Effector CD4-positive, alpha-beta T cell (primary cell): Measurements from ENCODE around the gene KMT2E.
"Not testable (repeated sequence)": the region's sequence is repeated elsewhere in the genome, so short reads cannot be mapped to it uniquely, and the experiment has no call there.

Source experiments
- DNase-seq: peaks from one replicate; pipeline ENCODE4 v3.0.0-alpha.2; 2020
- total RNA-seq: gene quantifications from one replicate; lab custom pipeline; 2026; lab: John Stamatoyannopoulos, UW

Gene KMT2E
- total RNA-seq, result 497 reads per million, percentile 98 among the genes with 10 or more reads in this experiment

GRCh38 chr7:105013816-105014692, at the start of gene KMT2E:
TSS of gene KMT2E (plus strand) at chr7:105014205. CDS start at chr7:105040953, 26,748 bp downstream.
- DNase-seq, result peak; percentile 87

GRCh38 chr7:104964626-104965236, 49.3 kb upstream of the KMT2E start:
- DNase-seq, result no peak

- no peak for DNase-seq
These were observed 48.0 kb upstream of the KMT2E start for GRCh38 chr7:104966022-104966421.

GRCh38 chr7:104967088-104967487, 46.9 kb upstream of the KMT2E start:
- no peak for DNase-seq

DNA sequence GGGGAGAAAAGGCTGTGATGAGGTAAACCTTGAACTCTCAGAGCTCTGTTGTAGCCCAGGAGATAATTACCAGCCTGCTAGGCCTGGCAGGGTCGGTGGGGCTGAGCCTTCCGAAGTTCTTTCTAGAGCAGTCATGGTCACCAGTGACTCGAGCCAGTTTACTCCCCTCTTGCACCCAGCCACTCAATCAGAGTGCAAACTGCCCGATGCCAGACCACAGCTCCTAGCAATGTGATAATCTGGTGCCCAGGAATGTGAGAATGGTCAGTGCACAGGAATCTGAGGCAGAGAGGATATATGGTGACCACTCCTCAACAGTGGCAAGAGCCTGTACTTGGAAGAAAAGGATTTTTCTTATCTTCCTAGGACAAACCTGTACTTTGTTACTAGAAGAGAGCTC, 46.4 kb upstream of the KMT2E start:
- DNase-seq, result no peak

GRCh38 chr7:104968648-104969047, 45.4 kb upstream of the KMT2E start:
- no peak for DNase-seq

DNA sequence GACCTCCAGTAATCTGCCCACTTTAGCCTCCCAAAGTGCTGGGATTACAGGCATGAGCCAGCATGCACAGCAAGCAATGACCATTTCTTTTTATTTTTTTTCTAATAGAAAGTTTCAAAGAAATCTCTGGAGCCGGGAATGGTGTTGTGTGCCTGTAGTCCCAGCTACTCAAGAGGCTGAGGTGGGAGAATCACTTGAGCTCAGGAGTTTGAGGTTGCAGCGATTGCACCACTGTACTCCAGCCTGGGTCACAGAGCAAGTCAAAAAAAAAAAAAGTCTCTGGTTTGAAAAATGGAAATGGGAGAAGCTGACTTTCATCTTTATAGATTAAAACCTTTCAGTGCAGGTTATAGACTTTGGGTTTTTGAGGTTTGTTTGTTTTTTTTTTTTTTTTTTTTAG, 44.8 kb upstream of the KMT2E start:
- no peak for DNase-seq

DNA sequence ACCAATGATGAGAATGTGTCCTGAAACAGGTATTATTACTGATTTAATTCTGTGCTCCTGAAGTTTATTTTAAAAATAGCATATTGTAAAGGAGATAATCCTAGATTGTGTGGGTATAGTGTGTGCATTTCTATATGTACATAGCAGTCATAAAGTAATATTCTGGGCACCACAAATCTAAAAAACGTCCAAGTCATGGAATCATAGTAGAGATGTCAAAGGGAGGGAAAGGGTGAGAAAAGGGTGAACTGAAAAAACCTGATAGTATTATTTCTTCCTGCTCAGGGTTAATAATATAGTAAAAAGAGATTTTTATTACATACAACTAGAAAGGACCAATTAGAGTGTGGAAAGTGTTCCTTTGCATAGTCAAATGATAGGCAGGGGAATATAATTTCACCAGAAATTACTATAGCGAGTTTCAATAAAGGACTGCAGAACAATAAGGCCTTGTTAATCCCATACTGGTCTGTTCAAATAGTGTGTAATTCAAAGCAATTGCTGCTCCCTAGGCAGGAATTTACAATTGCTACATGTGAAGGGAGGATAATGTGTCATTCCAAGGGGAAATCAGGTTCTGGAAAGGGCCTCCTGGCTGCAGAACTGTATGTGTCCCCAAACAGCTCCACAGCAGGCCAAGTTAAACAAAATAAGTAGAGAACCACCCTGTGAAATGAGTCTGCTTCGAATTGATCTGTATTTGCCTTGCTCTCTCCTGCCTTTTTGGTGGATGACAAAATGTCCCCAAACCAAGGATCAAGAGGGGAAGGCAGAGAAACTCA, 42.5 kb upstream of the KMT2E start:
- no peak for DNase-seq

GRCh38 chr7:104972500-104972899, 41.5 kb upstream of the KMT2E start:
- DNase-seq, result no peak

GRCh38 chr7:104973227-104973626, 40.8 kb upstream of the KMT2E start:
- no peak for DNase-seq

- no peak for DNase-seq
These were observed 40.0 kb upstream of the KMT2E start for GRCh38 chr7:104973909-104974415.

- not testable (repeated sequence) for DNase-seq
These were observed 38.5 kb upstream of the KMT2E start for GRCh38 chr7:104975553-104975952.

GRCh38 chr7:104976966-104977636, 36.9 kb upstream of the KMT2E start:
- no peak for DNase-seq

DNA sequence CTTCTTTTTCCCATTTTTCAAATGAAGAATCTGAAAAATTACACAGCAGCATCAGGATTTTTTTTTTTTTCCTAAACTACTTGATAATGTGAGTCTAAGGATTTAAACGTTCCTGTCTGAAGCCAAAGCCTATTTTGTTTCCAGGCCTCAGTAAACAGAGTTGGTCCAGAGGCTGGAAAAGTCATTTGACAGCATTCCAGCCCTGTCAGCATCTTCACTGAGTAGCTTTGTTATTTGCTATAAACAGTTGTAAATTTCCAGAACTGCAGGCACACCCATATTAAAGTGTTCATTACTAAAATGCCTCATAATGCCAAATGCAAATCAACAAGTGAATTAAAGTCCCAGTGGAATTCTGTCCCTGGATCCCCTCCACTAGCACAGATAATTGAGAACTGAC, 35.5 kb upstream of the KMT2E start:
- no peak for DNase-seq

DNA sequence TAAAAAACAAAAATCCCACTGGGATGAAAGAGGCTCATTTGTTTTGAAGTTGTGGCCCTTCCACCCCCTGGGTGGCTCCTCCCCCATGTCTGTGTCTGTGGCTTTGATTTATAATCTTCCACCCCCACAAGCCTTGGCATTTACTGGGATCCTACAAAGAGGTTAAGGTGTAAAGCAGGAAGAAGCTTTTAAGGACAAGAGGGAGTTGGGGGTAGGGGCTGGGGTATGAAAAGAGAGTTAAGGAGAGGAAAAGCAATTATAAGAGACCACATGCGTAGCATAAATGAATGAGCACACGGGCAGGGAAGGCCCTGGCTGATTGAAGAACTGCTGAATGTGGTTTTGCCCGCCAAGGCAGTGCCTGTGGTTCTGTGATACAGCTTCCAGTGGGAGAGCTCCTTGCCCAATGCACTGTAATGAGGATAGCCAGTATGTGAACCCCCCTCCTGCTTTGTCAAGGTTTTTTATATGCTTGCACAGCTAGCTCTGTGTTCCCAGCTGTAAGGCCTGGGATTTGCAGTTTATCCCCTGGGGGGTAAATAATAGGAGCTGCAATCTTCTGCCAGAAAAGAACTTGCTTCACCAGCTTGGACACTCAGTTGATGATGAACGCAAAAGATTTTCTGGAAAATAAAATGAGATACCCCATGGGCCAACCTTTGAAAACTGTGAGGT, 34.7 kb upstream of the KMT2E start:
- no peak for DNase-seq

DNA sequence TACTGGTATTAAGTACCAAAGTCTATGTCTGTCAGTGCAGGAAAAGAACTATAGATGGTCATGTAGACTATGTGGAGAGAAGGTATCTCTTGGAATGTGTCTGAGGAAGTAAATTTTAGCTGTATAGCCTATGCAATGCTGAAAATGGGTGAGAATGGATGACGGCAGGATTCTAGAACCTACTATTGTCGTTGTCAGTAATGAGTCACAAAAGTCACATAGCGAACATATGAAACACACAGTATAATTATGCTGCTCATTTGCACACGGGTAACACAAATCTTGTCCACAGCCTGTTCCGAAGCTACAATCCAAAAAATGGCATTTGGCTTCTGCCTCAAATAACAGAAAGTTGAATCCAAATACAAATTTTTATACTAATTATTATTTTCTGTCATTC, 33.6 kb upstream of the KMT2E start:
- no peak for DNase-seq

- DNase-seq, result no peak
These were observed 32.9 kb upstream of the KMT2E start for GRCh38 chr7:104980841-104981671.

- no peak for DNase-seq
These were observed 32.4 kb upstream of the KMT2E start for GRCh38 chr7:104981672-104982037.

DNA sequence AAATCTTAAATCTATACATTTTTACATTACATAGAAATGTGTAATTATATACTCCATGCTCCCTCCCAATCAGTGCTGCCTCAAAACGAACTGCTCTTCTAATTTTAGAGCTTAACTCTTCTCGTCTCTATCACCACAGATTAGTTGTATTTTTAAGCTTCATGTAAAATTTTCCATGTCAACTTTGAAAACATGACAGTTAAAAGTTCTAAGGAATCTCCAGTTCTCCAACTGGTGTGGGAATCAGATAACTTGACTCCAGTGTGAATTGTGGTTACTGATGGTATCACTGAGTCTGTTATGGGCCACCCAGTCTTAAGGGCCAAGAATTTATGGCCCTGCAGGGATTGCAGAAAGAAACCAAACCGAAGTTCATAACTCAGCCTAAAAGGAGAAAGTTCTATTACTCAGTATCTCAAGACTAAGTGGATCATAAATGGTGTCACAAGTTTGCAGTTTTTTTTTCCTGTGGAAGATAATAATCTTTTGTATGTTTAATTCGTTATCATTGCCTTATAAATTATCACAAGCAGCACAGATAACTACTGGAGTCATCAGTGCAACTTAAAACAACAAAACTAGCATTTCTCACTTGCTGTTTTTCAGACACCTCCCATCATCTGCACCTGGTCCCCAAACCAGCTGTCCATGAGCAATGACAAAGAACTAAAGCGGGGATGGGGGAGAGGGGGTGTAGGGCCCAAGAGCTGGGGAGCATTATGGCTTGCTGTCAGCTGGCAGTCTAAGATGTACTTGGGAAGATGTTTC, 31.5 kb upstream of the KMT2E start:
- no peak for DNase-seq

GRCh38 chr7:104983076-104983577, 30.9 kb upstream of the KMT2E start:
- no peak for DNase-seq
